CD4-positive, alpha-beta T cell treated with Interleukin-4 for 4 hours (primary cell): ENCODE results near the gene APOL1.
"Not testable (repeated sequence)": the region's sequence is repeated elsewhere in the genome, so short reads cannot be mapped to it uniquely, and the experiment has no call there.

Source experiments
- DNase-seq: peaks from one replicate; pipeline ENCODE4 v3.0.0-alpha.2; 2020

APOL1 gene

DNA sequence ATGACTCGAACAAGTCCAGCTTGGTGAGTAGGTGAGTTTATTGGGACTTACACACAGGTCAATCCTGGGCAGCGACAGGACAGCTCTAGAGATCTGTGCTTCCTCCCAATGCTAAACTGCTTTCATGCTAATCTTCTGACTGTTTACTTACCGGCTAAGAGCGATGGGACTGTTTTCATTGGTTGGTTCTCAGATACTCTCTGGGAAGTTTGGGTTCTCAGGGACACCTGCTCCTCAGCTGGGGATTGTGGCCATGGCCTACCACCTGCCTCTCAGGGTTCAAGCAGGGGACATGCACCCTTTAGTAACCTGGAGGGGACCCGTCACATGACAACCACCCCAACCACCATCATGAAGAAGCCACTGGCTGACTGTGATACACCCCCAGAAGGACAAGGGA lies 26.7 kb upstream of the APOL1 start:
- DNase-seq = no peak

DNA sequence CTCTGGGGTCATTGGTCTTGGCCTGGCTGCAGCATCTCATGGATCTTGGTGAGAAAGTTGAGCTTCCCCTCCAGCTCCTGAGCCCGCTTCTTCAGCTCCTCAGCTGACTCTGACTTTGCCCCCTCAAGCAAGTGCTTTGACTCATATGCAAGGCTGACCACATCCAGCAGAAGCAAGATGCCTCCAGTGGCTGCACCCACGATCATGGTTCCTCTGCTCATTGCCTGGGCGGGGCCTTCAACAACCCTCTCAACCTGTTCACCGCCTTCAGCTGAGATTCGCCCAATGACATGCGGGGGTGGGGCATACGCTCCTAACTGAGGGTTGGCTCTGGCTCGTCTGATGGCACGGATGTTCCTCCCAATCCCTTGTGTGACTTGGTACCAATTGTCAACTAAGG lies 25.5 kb upstream of the APOL1 start:
- DNase-seq = no peak

DNA sequence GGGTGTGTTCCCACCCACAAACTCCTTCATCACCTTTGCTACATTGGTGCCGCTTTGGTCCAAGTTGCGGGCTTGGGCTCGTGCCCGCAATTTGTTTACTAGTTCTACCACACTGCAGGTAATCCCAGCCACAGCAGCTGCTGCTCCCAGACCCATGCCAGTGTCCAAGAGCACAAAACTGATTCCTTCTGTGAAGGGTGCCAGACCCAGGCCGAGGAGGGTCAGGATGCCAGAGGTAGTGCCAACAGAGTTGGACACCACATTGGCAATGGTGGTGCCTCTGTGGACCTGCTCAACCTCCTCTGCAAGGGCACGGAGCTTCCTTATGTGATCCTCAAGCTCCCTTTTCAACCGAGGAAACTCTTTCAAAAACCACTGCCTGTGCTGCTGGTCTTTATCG lies 25.1 kb upstream of the APOL1 start:
- DNase-seq = no peak

DNA sequence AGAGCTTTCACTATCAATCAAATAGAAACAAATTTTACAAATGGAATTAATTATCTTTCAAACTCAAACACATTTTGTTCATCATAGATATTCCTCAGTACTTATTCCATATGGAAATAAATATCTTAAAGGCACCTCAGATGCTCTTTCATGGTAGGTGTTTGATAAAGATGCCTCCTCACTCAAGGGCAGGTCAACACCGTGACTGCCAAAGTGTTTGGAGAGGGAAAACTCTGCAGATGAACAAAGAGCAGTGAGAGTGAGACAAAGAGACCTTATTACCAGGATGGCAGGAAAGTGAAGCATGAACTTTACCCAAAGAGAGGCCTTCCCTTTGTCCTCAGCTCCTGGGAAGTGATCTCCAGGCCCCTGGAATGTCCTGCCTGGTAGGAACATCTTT lies 24.6 kb upstream of the APOL1 start:
- not testable (repeated sequence) for DNase-seq

DNA sequence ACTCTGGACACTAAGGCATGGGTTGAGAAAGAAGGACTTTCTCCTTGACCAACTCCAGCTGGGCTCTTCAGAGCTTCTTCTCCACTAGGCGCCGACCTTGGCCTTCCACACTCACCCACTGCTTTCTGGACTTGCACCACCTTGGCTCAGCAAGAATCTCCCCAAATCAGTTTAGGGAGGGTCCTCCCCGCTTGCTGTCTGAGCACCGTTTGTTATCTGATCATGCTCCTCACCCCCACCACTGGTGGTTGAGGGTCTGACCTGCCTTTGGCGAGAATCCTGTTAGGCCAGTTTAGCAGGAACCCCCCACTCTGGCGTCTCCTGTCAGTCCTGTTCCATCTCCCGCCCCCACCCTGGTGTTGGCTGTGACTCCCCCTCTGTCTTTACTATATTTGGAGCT lies 24.0 kb upstream of the APOL1 start:
- DNase-seq = no peak

DNA sequence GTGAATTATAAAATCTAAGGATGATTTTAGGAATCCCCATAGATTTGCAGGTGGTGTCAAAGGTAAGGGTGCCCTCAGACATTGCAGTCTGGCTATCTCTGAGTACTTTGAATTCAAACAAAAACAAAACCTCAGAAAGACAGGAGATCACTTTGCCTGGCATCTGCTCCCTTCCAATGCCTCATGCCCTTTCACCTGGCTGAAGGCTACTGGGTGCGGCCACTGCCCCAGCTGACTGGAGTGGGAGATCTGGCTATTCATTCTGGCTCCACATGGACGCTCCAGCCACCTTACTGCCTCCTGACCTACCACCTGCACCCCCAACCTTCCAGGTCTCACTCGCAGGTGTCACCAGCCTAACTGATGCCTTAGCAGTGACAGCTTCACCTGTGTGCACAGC lies 23.3 kb upstream of the APOL1 start:
- not testable (repeated sequence) for DNase-seq

DNA sequence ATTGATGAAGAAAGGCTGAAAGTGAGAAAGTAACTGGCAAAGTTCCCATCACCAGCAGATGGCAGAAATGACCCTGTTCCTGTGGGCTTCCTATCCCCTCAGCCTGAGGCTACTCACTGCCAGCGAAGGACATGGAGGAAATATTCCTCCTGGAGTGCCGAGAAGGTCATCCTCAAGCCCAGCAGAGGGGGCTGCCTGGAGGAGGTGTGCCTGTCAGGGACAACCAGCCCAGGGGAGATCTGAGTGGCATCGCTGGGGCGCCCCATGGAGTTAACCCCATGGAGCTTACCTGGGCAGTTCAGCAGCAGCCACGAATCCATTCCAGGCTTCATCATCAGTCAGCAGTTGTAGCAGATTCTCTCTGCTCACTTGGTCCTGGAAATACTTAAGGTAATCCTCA lies 21.9 kb upstream of the APOL1 start:
- DNase-seq = not testable (repeated sequence)

DNA sequence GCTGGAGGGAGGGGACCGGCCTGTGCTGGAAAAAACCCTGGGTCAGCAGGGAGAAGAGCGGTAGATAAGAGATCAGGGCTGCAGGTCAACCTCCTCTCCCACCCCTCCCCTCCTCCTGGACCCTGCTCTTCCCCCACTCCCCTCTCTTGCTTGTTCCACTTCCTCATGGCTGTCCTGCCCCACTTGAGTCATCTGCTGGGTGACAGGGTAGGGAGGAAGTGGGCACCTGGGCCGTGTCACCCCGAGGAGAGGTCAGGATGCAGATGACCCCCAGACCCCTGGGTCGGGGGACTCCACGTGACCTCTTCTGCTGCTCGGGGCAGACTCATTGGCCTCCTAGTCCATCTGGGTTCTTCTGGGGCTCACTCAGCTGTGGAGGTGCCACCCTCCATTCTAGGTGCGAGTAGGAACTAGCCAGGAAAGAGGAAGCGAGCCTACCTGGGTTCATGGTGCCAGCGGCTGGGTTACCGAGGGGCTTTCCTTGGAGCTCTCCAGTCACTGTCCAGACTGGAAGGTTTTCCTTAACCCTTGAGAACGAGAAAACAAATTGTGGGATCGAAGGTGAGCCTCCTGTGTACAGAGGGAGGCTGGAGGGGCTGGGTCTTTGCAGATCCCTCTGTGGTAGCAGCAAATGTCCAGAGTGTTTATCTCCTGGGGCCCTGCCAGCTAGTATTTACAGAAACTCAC lies 20.1 kb upstream of the APOL1 start:
- no peak for DNase-seq

DNA sequence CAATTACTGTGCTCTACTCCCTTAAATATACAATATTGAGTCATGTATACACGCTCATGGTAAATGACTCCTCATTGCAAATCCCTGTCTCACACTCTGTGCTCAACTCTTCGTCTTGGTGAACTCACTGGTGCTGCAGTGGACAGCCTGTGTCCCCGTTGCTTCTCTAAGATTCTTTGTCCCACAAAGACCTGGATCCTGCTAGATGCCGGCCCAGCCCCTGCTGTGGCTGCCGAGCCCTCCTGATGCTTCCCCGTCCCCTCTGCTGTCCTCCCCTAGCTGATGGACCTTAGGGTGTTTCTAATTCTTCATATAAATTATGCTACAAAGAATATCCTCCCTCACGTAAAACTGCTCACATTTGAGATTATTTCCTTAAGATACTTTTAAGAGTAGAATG lies 19.1 kb upstream of the APOL1 start:
- DNase-seq = no peak

DNA sequence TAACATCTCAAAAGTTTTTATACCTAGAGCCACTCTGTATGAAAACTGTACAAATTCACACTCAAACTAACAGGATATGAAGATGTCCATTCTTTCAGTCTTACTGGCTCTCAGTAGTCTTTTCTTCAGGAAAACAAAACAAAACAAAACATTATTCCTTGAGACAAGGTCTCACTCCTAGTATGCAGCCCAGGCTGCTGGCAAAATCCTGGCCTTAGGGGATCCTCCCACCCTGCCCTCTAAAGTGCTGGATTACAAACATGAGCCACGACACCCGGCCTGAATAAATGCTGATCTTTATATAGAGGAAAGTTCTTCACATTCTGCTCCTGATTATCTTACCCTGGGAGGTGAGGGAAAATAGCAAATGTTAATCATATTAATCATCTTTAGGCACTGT lies 18.7 kb upstream of the APOL1 start:
- no peak for DNase-seq

DNA sequence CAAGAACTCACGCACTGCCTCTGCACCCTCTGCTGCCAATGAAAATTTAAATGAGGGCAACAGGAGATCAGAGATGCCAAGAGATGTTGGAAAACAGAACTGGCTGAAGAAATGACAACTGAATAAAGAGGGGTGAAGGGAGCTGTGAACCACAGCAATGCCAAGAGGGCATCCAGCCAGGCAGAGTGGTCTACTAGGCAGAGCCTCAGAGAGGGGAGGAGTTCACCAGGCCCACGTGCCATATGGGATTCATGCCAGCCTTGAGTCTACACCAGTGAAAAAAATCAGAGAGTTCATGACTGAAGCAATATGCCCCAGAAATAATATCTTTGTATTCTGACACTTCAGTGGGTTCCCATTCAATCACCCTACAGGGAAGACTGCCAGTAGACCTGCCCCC lies 18.0 kb upstream of the APOL1 start:
- no peak for DNase-seq

DNA sequence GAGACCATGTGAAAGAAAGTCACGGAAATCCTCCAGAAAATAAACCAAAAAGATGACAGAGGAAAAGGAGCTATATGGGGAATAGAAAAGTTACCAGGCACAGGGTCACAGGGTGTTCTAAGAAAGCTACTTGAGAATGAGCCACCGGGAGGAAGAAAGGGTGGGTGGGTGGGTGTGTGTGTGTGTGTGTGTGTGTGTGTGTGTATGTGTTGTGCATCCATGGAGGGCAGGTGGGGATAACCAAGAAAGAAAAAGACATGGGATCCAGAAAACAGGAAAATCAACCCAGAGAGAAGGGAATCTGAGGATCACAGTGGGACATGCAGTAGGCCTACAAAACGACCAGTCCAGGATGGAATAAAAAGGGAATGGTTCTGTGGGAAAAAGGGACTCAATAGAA lies 17.3 kb upstream of the APOL1 start:
- DNase-seq = no peak

DNA sequence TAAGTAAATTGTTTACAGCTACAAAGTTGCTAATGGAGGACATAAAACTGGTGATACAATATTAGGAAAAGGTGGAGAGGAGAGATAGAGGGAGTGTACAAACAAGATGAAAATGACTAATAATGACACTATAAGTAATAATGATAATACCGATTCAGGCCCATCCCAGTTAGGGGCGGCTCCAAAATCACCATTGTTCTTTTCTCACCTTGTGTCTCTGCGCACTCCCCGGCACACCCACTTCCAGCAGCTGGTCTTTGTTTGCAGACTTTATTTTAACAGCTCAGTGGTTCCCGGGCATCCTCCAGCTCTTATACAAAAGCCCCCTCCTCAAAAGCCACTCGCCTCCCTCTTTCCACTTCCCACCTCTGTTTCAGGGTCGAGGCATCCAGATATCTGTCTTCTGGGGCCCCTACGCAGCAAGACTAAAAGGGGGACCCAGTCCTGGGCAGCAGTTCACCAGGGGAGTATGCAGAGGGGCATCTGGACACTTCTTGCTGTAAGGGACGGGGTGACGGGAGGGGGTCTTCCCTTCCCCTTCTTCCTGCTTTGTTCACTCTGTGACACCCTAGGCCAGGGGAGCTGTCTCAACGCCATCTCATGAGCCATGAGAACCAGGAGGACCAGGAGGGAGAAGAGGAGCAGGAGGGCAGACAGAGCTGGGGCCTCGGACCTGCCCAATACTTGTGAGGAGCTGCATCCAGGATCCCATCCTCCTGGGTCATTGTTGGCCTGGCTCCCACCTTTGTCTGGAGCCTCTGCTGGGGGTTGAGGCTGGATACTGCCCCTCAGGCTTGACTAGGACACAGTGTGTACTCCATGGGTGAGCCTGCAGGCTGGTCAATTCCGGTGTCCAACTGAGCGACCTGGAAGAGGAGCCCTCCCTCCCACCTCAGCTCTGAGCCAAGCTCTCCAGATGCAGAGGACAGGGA lies 16.3 kb upstream of the APOL1 start:
- DNase-seq = no peak

DNA sequence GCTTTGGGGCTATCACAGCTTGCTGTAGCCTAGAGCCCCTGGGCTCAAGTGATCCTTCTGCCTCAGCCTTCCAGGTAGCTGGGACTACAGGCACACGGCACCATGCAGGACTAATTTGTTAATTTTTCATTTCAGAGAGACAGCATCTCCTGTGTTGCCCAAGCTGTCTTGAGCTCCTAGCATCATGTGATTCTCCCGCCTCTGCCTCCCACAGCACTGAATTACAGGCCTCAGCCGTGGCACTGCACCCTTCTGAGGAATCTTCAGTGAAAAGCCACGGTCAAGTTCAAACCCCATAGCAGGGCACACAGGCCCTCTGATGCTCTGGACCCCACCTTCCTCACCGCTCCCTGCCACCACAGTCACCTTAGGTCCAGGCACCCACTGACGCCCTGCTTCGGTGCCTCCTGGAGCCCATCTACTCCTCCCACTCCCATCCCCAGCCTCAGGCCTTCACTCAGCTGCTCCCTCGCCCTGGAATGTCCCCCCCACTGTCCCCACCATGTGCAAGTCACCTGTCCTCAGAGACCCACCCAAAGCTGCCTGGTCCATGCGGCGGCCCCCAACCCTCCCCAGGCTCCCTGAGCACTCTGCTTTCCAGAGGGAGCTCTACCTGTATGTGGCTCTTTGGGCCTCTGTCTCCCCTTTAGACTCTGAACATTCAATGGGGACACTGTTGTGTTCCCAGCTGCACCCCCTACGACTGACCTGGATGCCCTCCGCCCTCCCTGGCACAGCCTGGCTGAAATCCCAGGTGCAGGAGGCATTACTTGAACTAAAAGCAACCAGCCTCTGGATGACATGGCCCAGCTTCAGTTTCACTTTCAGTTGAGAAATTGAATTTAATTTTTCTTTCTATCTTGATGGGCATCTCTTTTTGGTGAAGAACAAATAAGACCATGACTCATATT lies 15.2 kb upstream of the APOL1 start:
- DNase-seq = peak; percentile 51

DNA sequence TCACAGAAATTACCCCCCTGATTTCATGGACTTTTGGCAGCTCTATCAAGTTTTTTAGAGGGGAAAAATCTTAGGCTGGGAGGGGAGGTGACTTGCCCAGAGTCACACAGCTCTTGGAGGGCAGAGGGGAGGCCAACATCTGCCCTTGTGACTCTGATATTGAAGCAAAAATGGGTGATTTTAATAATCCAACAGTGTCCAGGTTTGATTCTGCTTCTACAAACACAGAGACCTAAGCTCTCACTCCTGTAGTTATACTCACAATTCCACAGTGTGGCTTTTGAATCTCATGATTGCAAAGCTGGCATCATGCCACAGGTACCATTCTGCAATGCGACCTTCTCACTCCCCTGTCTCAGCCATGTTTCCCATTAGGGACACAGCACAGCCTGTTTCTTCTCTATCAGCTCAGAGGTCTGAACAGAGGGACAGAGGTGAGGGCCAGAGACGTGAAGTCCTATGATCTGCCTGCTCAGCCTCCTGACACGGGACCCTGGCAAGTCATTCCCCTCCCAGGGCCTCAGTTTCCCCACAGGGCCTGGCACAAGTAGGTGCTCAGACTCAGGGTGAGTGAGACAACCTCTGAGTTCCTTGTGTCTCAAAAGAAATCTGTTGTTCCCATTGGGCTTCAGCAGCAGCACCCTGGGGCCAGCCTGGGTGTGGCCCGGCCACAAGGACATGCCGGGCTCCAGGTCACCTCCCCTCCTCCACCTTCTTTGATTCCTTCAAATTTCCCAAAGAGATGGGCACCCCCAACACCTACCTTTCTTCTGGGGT lies 14.4 kb upstream of the APOL1 start:
- DNase-seq = no peak

DNA sequence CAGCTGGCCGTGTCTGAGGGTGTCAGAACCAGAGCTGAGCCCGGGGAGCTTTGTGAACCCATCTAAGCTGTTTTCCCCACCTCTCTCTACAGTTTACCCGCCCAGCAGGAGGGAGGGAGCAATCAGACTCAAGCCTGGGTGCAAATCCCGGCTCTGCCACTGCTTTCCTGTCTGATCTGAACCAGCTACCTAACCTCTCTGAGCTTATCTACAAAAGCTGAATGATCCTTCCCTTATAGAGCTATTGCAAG lies 13.9 kb upstream of the APOL1 start:
- DNase-seq = no peak

DNA sequence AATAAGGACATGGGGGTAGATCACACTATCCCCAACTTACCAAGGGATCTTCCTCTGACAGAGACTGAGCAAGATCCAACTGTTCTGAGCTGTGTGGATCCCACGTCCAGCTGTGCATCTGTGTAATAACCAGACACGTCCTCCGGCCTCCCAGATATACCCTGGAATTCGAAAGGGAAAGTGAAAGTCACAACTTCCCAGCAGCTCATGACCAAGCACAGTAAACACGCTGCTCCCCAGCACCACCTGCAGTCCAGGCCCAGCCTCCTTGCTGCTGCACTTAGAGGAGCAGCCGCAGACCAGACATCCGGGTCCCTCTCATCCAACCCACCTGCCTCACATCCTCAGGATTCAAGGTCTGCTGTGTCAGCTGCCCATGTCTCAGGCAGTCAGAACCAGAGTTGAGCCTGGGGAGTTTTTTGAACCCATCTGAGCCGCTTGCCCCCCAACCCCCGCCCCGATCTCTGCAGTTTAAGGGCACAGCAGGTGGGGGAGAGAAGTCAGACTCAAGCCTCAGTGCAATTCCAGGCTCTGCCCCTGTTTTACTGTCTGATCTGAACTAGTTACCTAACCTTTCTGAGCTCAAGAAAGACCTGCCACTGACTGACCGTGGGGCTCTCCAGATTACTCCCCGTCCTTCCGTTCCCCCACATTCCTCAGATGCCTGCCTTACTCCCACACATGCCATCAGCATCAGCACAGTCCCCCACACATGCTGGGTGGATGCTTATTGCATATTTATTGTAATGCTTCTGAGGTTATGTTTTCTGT lies 13.3 kb upstream of the APOL1 start, which contains the start of gene APOL2:
APOL2 (minus strand) TSS at position 127 of the 771 bp plus-strand sequence. CDS start 6,365 bp downstream, outside the sequence.
- DNase-seq = peak; percentile 87

DNA sequence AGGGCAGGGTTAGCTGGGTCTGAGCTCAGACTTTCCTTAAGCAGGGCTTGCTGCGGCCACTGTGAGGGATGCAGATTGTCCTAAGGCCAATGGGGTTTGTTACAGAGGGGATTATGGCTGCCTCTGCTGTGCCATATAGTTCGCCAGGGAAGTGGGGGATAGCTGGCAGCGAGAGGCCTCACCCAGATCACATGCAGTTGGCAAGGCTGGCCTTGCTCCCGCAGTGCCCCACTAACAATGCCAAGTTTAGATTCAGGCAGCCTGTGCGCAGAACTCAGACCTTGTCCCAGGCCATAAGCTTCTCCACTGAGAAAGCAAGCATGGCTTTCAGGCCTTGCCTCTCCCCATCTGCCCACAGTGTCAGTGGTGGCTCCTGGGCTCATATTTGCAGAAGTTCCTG lies 8.9 kb upstream of the APOL1 start:
- DNase-seq = no peak

DNA sequence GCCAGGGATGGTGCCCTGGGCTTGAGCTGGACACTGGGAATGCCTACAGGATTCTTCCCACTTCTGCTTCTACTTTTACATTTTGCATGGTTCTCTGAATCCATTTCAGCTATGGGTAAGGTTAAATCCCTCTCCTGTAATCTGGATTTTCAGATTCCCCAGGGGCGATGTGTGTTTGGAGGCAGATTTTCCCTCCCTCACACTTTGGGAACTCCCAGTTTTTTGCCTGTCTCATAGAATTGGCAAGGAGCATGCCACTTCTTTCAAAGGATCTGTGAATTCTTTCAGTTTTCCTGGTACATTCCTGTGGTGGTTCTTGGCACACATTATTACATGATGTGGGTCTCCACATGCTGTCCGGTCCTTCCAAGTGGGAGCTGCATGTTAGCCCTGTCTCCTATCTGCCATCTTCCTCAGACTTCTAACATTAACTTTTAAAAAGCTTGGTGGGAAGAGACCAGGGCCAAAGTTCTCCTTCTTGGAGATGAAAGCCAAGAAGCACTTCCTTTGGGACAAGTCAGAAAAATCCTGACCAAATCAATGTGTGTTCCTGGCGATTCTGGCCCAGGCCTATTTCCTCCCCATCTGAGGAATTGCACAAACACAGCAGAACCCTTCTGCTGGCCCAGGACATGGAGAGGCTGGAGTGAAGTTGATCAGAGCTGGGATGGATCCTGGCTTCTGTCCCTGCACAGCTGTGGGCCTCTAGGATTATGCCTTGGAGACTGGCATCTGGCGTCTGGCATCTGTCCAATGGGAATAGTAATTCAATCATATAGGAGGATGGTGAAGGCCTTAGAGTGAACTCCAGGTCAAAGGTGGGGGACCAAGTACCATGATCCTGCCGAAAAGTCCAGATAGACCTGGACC lies 8.2 kb upstream of the APOL1 start:
- no peak for DNase-seq

DNA sequence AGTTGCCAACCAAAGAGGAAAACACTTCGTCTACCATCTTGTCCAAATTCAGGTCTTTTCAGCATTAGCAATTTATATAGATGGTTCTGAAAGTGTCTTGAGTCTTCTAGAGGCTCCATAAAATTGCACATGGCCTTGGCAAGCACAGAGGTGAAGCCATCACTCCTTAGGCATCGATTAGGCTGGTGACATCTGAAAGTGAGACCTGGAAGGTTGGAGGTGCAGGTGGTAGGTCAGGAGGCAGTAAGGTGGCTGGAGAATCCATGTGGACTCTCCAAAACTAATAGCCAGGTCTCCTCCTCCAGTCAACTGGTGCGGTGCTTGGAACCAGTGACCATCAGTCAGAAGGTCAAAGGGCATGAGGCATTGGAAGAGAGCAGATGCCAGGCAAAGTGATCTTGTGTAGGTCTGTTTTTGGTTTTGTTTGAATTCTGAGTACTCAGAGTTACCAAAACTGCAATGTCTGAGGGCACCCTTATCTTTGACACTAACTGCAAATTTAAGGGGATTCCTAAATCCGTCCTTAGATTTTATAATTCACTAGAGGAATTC lies 7.1 kb upstream of the APOL1 start:
- no peak for DNase-seq

DNA sequence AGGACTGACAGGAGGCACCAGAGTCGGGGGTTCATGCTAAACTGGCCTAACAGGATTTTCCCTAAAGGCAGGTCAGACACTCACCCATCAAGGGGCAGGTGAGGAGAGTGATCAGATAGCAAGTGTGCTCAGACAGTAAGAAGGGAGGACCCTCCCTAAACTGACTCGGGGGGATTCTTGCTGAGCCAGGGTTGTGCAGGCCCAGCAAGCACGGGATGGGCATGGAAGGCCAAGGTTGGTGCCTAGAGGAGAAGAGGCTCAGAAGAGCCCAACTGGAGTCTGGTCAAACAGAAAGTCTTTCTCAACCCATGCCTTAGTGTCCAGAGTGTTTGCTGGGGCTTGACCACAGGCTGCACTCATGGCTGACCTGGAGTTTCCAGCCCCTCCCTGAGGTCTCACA lies 6.2 kb upstream of the APOL1 start:
- no peak for DNase-seq
